CD4-positive, alpha-beta T cell treated with Interferon alpha-2 for 1 hour (primary cell): Measurements from ENCODE around the gene GRID1.

Experiments
- DNase-seq, 2 donors: peaks; one replicate each; pipeline ENCODE4 v3.0.0-alpha.2; 2020 to 2022

GRID1 gene

GRCh38 chr10:85622425-85622824 lies 744.2 kb downstream of the GRID1 start:
- no peak for DNase-seq

GRCh38 chr10:85621562-85621961 lies 745.0 kb downstream of the GRID1 start:
- DNase-seq, result no peak

- DNase-seq, result no peak
These were observed 745.8 kb downstream of the GRID1 start for GRCh38 chr10:85620807-85621206.

- no peak for DNase-seq
These were observed 746.8 kb downstream of the GRID1 start for GRCh38 chr10:85619832-85620231.

GRCh38 chr10:85618841-85619240 lies 747.8 kb downstream of the GRID1 start:
- no peak for DNase-seq

GRCh38 chr10:85617751-85618546 lies 748.6 kb downstream of the GRID1 start:
- no peak for DNase-seq

- DNase-seq, result no peak
These were observed 751.0 kb downstream of the GRID1 start for GRCh38 chr10:85615556-85615955.

GRCh38 chr10:85614981-85615380 lies 751.6 kb downstream of the GRID1 start:
- no peak for DNase-seq

- no peak for DNase-seq
These were observed 752.0 kb downstream of the GRID1 start for GRCh38 chr10:85614566-85614965.

GRCh38 chr10:85613391-85613790 lies 753.2 kb downstream of the GRID1 start:
- no peak for DNase-seq

GRCh38 chr10:85612833-85613232 lies 753.8 kb downstream of the GRID1 start:
- DNase-seq, result peak in 1 of 2 donors; percentile 20

- peak; percentile 24 to 61 for DNase-seq
These were observed 754.2 kb downstream of the GRID1 start for GRCh38 chr10:85612378-85612775.

GRCh38 chr10:85611746-85612377 lies 754.7 kb downstream of the GRID1 start:
- DNase-seq, result no peak

GRCh38 chr10:85611093-85611740 lies 755.4 kb downstream of the GRID1 start:
- no peak for DNase-seq

- DNase-seq, result no peak
These were observed 756.1 kb downstream of the GRID1 start for GRCh38 chr10:85610381-85611092.

- no peak for DNase-seq
These were observed 757.1 kb downstream of the GRID1 start for GRCh38 chr10:85609509-85609908.

GRCh38 chr10:85608706-85609105 lies 757.9 kb downstream of the GRID1 start:
- DNase-seq, result no peak

- no peak for DNase-seq
These were observed 759.4 kb downstream of the GRID1 start for GRCh38 chr10:85607043-85607695.

GRCh38 chr10:85606401-85606800 lies 760.2 kb downstream of the GRID1 start:
- no peak for DNase-seq

- no peak for DNase-seq
These were observed 761.7 kb downstream of the GRID1 start for GRCh38 chr10:85604884-85605283.

GRCh38 chr10:85604136-85604725 lies 762.4 kb downstream of the GRID1 start:
- DNase-seq, result no peak
